HG03457 (cell line): ENCODE data around the gene TBX4.

Source experiments
- ATAC-seq: cut with Tn5 transposase; IDR thresholded peaks from one replicate; pipeline ENCODE4 v1.9.1; 2021; ENCODE audit warnings: moderate number of reproducible peaks; ENCODE audit not compliant: unreplicated experiment

Gene TBX4

DNA sequence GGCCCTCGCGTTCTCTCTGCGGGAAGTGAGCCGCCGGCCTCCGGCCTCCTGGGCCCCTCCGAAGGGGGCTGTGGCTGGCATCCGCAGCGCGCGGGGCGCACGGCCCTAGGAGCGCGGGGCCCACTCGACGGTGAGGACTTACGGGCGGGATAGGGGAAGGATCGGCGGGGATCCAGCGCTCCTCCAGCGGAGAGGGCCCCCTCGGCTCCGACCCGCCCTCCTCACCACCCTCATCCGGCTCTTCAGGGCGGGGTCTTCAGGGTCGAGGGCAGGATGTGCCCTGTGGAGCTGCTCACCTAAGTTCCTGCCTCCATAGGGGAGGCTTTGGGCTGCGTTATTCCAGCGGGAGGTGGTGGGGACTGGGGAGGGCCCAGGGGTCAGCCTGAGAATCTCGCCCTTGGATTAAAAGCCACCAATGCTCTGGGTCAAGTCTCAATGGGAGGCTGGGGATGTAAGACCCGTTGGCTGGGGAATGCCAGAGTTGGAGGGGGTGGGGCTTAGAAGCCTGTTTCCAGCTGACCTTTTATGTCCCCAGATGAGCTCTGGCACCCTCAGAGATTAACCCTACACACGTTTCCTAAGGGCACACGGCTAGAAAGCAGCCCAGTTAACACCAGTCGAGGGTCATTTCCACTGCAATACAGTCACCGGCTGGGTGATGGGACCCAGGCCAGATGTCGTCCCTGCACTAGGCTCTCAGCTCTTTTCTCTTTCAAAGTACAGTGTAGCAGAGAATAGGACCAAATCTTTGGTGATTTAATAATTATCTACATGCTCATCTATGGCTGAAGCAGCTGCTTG is 39.2 kb upstream of the TBX4 start:
- ATAC-seq: no peak

DNA sequence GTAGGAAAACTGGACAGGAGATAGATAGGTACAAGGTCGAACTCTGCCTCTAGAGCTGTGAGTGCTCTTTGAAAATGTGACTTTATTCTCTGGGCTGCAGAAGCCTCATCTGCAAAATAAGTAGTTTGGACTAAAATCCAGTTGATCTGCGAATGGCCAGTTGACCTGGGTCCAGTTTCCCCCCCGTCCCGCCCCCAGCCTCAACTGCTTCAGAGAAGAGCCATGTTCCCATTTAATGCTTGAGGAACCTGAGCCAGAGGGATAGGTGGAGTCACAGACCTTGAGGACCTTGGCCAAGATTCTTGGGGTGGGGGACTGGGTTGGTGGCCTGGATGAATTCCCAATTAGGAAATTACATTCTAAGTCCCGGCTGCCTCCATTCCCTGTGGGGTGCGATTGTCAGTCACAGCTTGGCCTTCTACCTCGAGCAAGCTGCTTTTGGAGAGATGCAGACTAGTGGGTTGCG is 38.5 kb upstream of the TBX4 start:
- no peak for ATAC-seq

DNA sequence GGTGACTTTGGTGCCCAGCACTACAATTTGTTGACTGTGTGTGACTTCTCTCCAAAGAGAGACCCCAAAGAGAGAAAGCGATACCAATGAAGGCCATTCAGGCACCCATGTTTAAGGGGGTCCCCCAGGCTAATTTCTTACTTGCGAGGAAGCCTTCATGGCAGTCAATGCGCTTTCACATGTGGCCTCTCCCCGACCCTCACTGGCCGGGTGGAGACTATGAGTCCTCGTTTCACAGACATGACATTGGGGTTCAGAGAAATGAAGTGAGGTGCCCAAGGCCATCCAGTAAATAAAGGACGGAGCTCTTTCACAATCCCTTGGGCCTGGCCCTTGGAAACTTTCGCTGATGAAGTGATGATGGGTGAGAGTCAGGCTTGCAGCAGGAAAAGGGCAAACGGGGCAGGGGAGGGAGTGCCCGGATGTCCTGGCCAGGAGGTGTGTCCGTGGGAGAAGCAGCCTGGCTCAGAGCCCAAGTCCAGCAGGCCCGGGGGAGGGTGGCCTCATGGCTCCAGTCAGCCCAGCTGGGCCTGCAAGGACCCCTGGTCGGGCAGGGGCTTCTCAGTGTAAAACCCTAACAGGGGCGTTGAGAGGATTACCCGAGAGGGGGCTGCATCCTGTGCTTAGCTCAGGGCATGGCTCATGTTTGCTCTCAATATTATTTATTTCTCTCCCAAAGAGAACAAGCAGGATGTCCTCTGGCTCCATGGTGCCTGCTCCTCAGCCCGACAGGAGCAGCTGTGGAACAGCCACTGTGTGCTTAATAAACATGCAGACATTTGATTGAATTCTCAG is 37.9 kb upstream of the TBX4 start:
- no peak for ATAC-seq

DNA sequence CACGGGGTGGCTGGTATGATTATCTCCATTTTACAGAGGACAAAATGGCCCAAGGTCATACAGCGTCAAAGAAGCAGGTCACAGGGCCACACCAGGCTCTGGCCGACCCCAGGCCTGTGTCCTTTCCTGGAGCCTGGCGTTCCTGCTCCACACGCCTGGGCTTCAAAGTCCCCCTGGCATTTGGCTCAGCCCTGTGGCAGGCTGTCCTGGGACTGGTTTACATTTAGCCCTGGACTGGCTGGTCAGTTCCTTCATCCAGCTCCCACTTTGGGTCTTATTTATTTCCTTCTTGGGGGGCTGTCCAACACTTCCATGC is 37.3 kb upstream of the TBX4 start:
- no peak for ATAC-seq

DNA sequence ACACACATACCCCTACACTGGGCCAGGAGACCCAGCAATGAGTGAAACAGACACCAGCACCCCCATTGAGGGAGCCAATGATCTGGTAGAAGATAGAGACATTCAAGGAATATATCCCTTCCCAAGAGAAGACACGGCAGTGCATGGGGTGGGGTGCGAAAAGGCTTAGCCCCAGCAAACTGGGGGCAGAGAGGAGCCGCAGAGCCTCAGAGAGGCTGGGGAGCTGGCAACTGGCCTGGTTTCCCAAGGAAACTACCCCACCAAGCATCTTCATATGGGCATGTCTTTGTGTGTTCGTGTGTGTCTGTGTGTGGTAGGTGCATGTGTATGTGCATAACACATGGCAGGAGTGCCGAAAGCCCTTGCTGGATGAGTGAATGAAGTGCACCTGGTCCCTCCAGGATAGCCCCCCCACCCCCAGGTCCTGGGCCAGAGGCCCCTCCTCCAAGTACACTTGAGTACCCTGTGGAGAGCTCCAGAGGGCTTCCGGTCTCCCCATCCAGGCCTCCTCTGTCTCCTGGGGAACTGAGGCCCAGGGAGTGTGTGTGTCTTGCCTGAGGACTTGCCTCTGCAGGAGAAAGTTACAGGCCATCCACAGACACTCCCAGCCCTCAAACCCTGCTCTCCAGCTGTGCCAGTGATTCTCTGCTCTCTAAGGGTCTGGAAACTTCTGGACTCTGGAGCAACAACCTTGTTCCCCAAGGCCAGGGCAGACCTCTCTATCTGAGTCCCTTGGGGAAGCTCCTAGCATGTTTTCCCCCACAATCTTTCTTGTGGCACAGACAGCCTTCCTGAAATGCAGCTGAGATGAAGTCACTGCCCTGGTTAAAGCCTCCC is 36.6 kb upstream of the TBX4 start:
- ATAC-seq: no peak

DNA sequence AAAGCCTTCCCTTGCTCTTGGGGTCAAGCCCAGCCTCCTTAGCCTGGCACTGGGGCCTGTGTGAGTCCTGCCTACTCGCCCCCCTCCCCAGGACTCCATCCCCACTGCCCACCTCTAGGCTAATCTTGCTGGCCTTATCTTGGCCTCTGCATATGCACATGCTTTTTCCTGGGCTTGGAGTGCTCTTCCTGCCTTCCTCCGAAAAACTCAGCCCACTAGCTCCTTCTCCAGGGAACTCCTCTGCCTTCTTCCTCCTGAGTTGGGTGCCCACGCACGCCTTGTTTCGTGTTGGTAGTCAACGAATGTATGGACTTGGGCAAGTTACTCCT is 36.0 kb upstream of the TBX4 start:
- ATAC-seq: no peak

DNA sequence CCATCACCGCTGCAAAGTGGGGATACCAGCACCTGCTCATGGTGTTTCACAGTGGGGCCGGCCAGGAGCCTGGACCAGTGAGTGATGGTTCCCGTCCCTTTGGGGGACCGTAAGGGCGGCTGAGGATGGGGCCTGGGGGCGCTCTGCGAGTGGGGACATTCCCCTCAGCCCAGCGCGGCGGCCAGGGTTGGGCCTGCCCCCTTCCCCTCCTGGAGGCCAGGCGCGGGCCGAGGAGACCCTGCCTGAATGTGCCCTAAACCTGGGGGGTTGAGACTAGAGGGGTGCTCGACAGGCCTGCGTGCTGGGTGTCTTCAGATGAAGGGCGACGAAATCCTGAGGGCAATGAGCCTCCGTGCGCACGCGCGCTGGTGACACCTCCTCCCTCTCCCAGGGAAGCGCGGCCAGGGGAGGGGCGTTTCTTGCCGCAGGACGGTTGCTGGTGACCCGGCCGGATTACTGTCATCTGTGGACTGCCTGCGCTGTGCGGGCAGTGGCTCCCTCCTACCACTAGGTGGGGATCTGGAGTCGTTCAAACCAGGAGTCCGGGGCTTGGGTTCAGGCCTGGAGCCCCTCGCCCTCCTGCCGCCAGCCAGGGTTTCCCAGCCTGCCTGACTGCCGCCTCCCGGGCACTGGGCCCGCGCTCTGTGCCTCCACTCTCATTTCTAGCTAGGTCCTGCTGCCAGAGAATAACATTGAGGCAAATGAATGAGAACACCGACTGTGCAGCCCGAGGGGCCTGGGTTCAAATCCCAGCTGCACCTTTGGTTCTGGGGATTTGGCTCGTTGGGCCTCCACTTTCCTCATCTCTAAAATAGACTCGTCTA is 35.5 kb upstream of the TBX4 start:
- no peak for ATAC-seq

DNA sequence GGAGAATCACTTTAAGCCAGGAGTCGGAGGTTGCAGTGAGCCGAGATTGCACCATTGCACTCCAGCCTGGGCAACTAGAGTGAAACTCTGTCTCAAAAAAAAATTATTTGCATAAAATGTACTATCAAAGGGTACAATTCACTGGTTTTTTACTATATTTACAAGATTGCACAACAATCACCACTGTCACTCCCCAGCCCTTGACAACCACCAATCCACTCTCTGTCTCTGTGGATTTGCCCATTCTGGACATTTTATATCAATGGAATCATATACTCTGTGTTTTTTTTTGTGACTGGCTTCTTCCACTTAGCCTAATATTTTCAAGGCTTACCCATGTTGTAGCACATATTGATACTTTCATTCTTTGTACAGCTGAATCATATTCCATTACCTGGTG is 33.8 kb upstream of the TBX4 start:
- no peak for ATAC-seq

DNA sequence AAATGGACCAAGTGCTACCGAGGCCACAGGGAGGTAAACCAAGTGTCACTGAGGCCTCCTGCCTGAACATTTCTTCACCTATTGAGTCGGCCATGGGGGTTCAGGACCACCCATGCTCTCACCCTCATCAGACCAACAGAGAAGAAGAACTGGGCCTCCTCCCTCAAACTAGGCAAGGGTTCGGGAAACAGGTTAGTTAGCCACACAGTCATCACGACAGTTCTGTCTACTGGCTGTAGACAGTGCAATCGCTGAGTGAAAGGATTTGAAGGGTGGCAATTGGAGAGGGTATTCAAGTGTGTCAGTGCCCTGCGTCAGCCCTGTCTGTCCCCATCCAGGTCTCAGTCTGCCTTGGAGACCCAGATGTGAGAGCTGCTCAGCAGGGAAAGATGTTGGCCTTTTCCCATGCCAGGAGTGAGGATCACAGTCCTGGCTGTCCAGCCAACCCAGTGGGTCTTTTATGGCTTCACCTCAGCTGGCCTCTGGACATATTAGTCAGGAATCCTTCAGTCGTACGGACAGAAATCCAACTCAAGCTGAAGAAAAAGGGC is 32.7 kb upstream of the TBX4 start:
- ATAC-seq: no peak

DNA sequence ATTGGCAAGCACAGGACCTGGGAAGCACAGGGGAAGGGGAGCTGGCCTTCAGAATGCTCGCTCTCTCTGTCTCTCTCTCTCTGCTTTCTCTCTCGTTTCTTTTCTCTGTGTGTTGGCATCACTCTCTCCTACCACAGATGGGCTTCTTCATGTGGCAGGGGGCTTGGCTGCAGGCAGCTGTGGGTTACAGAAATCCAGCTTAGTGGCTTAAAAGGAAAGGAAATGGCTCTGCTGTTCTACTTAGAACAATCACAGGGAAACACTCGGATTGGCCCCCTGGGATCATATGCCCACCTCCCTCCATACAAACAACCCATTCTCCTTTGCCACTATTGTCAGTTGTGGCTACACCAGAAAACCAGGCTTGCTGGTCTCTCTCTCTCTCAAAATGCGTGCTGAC is 32.2 kb upstream of the TBX4 start:
- no peak for ATAC-seq

DNA sequence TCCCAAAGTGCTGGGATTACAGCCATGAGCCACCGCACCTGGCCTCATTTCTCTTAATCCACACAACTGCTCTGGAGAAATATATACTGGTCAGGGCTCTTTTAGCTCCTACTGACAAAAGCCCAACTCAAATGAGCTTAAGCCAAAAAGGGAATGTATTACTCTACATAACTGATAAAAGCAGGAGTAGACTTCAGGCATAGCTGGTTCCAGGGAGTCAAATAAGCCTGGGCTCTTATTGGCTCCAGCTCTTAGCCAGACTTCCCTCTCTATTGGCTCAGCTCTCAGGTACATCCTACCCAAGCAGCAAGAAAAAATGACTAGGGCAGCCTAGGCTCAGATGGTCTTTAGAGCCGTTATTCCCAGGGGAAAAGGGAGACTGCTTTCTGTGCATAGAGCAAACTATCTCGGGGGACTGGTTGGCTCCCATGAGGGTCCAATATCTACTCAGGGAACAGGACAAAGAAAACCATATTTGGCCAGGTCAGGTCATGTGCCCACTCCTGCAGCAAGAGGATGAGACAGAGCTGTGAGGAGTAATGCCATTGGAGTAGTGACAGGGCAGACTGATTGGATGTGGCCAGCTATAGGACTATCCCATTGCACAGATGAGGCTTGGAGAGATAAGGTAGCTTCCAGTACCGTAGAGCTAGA is 31.4 kb upstream of the TBX4 start:
- ATAC-seq: no peak

DNA sequence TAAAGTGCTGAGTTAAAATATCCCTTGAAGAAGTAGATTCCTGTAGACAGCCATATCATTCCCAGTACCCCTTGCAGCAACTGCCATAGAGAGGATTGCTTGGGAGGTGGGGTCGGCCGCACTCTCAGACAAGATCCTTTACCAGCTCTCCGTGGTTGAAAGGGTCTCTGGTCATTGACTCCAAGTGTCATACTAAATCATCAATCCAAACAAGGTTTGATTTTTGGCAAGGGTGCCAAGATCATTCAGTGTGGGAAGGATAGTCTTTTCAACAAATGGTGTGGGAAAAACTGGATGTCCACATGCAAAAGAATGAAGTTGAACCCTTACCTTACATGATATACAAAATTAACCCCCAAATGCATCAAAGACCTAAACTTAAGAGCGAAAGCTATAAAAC is 30.8 kb upstream of the TBX4 start:
- ATAC-seq: no peak

DNA sequence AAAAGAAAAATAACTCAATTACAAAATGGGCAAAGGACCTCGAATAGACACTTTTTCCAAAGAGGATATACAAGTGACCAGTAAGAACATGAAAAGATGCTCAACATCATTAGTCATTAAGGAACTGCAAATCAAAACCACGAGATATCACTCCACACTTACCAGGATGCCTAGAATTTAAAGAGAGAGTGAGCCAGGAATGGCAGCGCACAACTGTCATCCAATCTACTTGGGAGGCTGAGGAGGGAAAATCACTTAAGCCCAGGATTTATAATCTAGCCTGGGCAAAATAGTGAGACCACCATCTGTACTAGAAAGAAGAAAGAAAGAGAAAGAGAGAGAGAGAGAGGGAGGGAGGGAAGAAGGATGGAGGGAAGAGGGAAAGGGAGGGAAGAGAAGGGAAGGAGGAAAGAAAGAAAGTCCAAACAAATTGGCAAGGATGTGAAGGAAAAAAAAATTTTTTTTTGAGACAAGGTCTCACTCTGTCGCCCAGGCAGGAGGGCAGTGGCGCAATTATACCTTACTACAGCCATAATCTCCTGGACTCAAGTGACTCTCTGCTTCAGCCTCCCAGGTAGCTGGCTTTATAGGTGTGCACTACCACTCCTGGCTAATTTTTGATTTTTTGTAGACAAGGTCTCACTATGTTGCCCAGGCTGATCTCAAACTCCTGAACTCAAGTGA is 30.0 kb upstream of the TBX4 start:
- ATAC-seq: no peak

DNA sequence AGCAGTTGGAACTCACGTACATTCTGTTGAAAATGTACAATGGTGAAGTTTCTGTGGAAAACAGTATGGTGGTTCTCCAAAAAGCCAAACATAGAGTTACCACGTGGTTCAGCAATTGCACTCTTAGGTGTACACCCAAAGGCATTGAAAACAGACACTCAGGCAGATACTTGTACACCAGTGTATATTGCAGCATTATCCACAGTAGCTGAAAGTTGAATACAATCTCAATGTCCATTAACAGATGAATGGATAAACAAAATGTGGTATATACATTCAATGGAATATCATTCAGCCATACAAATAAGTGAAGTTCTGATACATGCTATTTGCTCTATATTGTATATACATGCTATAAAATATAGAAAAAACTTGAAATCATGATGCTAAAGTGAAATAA is 29.4 kb upstream of the TBX4 start:
- no peak for ATAC-seq

DNA sequence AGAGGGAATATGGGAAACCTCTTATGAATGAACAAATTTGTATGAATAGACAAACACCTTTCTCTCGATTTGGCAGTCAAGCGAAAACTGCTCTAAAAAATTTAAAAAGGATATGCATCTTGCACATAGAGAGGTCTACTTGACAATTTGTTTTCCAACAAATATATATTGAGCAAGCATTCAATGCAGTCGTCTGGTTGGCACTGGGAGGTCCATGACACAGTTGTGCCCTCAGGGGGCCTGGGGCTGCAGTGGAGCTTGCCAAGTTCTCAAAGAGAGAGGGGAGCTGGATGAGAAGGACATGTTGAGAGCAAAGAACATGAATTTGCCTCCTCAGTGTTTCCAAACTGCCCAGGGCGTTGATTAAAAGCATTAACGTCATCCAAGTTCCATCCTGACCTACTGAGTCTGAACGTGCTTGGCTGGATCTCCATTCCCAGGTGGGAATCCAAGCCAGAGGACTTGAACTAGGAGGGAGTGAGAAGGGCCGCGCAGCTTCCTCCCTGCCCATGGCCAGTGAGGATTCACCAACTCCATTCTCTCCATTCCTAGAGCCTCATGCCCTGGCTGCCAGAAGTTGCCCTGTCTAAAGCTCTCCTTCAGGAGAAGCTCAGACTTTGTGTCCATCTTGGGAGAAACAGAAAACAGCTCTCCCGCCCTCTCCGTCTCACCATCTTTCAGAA is 28.1 kb upstream of the TBX4 start:
- ATAC-seq: no peak

DNA sequence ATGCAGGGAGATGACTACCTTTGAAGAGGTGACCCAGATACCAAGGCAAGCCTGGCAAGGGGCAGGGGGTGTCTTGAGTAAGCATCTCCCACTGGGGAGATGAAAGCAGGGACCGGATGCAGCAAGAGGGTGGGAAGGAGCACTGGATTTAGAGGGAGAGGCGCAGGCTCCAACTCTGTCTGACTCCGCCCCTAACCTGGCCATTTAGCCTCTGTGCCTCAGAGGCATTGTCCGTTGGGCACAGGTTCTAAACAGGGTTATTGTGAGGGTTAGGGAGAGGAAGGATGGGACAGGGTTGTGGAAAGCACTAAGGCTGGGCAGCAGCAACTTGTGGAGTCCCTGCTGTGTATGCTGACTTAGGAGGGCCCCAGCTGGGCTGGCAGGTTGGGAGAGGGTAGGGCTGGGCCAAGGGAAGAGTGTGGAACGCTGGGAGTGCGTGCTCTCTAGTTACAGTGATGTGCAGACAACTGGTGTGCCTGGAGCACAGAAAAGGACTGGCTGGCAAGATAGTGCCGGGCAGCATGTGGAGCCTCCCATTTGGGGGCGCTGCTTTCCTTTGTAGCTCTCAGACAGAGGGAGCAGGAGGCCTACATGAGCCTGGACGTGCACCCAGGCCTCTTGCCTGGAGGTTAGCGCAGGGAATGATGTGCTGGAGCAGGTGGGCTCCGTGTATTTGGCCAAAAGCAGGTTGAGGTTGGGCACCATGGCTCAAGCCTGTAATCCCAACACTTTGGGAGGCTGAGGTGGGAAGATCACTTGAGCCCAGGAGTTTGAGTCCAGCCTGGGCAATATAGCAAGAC is 26.3 kb upstream of the TBX4 start:
- no peak for ATAC-seq

DNA sequence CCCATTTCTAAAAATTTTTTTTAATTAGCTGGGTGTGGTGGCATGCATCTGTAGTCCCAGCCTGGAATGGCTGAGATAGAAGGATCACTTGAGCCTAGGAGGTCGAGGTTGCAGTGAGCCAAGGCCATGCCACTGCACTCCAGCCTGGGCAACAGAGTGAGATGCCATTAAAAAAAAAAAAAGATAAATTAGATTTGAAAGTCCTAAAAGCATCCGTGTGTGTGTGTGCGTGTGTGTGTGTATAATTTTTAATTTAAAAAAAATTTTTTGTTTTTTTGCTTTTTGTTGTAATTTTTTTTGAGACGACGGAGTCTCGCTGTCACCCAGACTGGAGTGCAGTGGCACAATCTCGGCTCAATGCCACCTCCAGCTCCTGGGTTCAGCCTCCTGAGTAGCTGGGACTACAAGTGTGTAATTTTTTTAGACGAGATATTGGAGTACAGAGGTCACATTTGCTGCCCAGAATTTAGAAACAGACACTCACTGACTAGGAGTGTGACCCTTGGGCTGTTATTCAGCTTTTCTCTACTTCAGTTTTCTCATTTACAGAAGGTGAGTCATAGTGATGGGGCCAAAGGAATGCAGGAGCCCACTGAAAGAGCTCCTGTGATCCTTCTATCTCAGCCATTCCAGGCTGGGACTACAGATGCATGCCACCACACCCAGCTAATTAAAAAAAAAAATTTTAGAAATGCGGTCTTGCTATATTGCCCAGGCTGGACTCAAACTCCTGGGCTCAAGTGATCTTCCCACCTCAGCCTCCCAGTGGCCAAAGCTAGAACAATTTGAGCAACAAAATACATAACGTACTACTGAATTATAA is 25.5 kb upstream of the TBX4 start:
- ATAC-seq: no peak
